HG03039 (cell line): ENCODE results near the gene PACS1.

Experiments
- ATAC-seq: cut with Tn5 transposase; IDR thresholded peaks from one replicate; pipeline ENCODE4 v1.9.1; 2021; ENCODE audit warnings: mild to moderate bottlenecking, moderate library complexity; ENCODE audit not compliant: unreplicated experiment

Gene PACS1

DNA sequence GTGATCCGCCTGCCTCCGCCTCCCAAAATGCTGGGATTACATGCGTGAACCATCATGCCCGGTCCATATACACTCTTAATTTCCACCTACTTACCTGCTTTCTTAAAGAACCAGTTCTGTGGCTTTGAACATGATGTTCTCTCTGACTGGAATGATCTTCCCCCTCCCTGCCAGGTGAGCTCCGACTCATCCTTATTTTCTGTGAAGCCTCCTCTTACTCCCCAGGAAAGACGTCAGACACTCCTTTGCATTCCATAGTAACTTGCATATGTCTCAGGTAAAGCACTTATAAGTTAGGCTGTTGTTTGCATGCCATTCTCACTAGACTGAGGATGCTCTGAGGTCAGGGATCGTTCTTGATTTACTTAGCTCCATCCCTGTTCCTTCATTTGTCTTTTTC lies 106.6 kb downstream of the PACS1 start:
- no peak for ATAC-seq

DNA sequence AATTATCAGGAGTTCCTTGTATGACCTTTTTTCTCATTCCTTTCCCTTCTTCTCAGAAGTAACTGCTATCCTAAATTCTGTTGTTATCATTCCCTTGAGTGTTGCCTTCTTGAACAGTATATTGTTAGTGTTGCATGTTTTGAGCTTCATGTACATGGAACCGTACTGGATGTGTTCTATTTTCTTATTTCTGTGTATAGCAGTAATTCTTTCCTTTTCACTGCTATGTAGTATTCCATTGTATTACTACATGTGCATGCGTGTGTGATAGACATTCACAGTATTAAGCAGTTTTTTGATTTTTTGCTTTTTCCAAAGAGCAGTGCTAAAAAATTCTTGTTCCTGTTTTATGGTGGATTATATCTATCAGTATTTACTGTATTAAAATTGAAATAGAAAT lies 108.1 kb downstream of the PACS1 start:
- no peak for ATAC-seq

GRCh38 chr11:66178871-66179270 lies 108.8 kb downstream of the PACS1 start:
- ATAC-seq = no peak

GRCh38 chr11:66181632-66182315 lies 111.7 kb downstream of the PACS1 start:
- ATAC-seq = no peak

- no peak for ATAC-seq
Observed at GRCh38 chr11:66183494-66184048, 113.5 kb downstream of the PACS1 start.

DNA sequence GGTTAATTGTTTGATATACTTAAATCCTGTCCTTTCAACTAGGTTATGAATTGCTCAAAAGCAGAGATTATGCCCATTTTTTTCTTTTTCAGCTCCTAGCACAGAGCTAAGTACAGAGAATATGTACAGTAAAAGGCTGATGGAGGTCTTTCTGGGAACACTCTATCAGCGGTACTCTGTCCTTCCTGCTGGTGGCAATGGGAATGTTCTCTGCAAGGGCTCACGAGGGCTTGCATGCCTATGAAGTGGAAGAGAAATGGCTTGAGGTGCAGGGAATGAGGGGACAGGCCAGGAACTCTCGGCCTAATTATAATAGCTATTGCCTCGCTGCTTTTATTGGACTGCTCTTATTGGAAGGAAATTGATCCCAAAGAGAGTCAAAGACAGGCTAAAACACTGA lies 114.7 kb downstream of the PACS1 start:
- ATAC-seq = no peak

- no peak for ATAC-seq
Observed at GRCh38 chr11:66186470-66186869, 116.4 kb downstream of the PACS1 start.

GRCh38 chr11:66187453-66187852 lies 117.4 kb downstream of the PACS1 start:
- ATAC-seq = no peak

DNA sequence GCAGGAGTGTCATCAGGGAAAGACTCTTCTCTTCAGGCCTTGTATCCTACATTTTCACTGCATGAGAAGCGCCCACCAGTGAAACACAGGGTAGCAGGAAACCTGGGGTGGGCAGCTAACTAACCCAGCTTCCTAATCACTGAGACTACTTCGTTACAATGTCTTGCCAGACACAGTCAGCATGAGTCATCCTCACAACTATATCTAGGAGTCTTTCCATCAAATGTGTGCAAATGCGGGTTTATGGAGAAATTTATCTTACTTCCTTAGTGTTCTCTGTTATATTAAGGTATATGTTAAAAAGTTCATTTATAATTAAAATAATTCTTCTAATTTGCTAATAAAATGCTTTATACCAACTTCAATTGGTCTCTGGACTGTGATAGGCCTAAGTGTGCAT lies 118.5 kb downstream of the PACS1 start:
- no peak for ATAC-seq

- no peak for ATAC-seq
Observed at GRCh38 chr11:66189031-66189745, 119.1 kb downstream of the PACS1 start.

- no peak for ATAC-seq
Observed at GRCh38 chr11:66190786-66191185, 120.7 kb downstream of the PACS1 start.

DNA sequence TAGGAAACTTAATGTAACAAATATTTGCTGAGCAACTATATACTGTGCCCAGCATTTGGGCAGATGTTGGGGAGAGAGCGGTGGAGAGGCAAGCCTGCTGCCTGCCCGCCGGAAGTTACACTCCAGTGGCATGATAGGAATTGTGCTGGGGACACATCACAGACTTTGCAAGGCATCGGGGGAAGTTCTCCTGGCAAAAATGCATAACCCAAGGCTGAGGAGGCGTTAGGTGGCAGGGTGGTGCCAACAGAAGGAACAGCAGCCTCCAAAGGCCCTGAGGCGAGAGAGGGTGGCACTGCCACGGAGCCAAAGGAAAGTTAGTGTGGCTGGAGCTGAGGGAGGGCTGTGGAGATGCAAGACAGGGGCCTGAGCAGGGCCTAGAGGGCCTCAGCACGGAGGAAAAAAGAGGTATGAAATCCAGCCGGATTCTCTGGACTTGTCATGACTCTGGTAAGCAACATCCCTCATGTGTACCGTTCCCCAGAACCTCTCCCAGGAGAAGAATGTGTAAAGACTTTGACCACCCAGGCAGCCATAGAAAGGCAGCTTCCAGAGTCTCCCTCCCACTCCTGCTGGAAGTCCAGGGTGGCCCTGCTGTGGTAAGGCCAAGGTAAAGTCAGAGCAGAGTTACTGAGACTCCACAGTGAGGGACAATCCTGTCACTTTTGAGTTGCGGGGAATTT lies 122.2 kb downstream of the PACS1 start:
- ATAC-seq = no peak

GRCh38 chr11:66194391-66194790 lies 124.3 kb downstream of the PACS1 start:
- ATAC-seq = no peak

- ATAC-seq = no peak
Observed at GRCh38 chr11:66195867-66196266, 125.8 kb downstream of the PACS1 start.

- ATAC-seq = no peak
Observed at GRCh38 chr11:66203847-66204246, 133.8 kb downstream of the PACS1 start.

DNA sequence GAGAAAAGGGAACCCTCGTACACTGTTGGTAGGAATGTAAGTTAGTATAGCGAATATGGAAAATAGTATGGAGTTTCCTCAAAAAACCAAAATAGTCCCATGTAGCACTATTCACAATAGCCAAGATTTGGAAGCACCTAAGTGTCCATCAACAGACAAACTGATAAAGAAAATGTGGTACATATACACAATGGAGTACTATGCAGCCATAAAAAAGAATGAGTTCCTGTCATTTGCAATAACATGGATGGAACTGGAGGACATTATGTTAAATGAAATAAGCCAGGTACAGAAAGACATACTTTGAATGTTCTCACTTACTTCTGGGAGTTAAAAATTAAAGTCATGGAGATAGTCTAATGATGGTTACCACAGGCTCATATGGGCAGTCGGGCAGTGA lies 134.3 kb downstream of the PACS1 start:
- ATAC-seq = no peak

DNA sequence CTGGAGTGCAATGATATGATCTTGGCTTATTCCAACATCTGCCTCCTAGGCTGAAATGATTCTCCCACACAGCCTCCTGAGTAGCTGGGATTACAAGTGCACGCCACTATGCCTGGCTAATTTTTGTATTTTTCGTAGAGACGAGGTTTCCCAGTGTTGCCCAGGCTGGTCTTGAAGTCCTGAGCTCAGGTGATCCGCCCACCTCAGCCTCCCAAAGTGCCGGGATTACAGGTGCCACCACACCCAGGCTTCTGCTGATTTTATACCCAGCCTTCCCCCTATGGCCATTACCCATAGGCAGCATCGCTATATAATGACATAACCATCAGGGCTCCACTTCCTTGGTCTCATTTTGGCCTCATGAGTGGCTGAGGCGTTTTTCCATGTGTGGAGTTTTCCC lies 137.7 kb downstream of the PACS1 start:
- no peak for ATAC-seq

DNA sequence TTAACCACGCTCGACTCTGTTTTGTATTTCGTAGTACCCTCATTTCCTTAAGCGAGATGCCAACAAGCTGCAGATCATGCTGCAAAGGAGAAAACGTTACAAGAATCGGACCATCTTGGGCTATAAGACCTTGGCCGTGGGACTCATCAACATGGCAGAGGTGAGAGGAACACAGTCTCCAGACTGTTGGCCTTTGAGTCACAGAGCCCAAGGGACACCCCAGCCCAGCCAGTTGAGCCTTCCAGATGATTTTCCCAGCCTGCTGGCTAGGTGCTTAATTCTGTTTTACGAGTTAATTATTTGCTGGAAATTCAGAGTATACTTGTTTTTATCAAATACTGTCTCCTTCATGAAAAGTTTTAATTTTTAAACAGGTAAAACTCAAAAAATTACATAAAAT lies 141.0 kb downstream of the PACS1 start:
- ATAC-seq = no peak

- ATAC-seq = no peak
Observed at GRCh38 chr11:66216911-66217310, 146.8 kb downstream of the PACS1 start.

- no peak for ATAC-seq
Observed at GRCh38 chr11:66218036-66218435, 148.0 kb downstream of the PACS1 start.

DNA sequence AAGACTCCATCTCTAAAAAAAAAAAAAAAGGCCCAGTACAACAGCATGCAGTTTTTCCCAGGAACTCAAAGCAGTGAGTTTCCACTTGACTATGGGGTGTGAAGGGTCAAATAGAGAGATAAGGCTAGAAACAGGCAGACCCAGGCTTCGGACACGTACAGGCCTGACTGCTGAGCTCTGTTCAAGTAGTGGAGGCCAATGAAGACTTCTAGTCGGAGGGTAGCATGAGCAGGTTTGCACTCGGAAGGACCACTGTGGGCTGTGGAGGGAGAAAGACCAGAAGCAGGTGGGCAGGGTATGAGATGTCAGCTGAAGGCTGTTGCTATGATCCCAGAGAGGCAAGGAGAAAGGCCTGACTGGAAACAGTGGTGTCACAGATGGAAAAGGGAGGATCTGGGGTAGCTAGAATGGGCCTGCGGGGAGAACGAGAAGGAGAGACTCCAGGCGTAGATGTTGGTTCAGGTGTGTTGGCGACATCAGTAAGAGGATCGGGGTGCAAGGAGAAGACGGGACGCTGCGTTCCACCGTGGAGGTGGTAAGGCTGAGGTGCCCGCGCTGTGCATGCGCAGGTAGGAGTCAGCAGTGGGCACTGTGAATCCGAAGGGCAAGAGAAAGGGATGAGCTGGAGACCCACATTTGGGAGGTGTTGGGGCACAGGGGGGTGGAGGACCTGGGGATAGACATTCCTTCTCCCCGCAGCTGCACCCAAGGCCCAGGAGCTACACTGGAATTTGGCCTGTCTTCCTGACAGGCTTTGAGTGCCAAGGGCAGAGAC lies 149.0 kb downstream of the PACS1 start:
- no peak for ATAC-seq
